GM23248 (cell line): ENCODE results near the gene ODF2. TPM values are rescaled to one million over a fixed set of nuclear protein-coding genes. Genes with fewer than 3 reads are reported as not detected.

Experiments used
- DNase-seq: peaks from one replicate; pipeline ENCODE4 v3.0.0-alpha.2; 2015
- H2AFZ ChIP-seq: fragments of 200-600 bp; sonication (generic); 2 replicates; pipeline ENCODE4 v1.6.1; 2016; ENCODE audit warnings: antibody characterized with exemption
- H3F3A ChIP-seq: fragments of 200-600 bp; sonication (generic); 2 replicates; pipeline ENCODE4 v1.6.1; 2016; ENCODE audit warnings: mild to moderate bottlenecking, antibody characterized with exemption, mixed run types; ENCODE audit not compliant: insufficient read depth
- H3K27ac ChIP-seq: fragments of 200-600 bp; sonication (generic); 2 replicates; pipeline ENCODE4 v1.5.1; 2016; ENCODE audit warnings: mild to moderate bottlenecking
- H3K27me3 ChIP-seq: fragments of 200-600 bp; sonication (generic); replicated peaks from 2 replicates; pipeline ENCODE4 v1.6.1; 2016; ENCODE audit warnings: mild to moderate bottlenecking; ENCODE audit not compliant: insufficient read depth
- H3K36me3 ChIP-seq: fragments of 200-600 bp; sonication (generic); 2 replicates; pipeline ENCODE4 v1.6.1; 2016; ENCODE audit warnings: low read depth, mild to moderate bottlenecking
- H3K4me1 ChIP-seq: fragments of 200-600 bp; sonication (generic); 2 replicates; pipeline ENCODE4 v1.6.1; 2016; ENCODE audit warnings: mild to moderate bottlenecking; ENCODE audit not compliant: insufficient read depth
- H3K4me2 ChIP-seq: fragments of 200-600 bp; sonication (generic); one replicate; pipeline ENCODE4 v1.6.1; 2016; ENCODE audit warnings: mild to moderate bottlenecking; ENCODE audit not compliant: unreplicated experiment
- H3K4me3 ChIP-seq: fragments of 200-600 bp; sonication (generic); 2 replicates; pipeline ENCODE4 v1.5.1; 2016; ENCODE audit warnings: mild to moderate bottlenecking
- H3K79me2 ChIP-seq: fragments of 200-600 bp; sonication (generic); 2 replicates; pipeline ENCODE4 v1.6.1; 2016; ENCODE audit warnings: mild to moderate bottlenecking; ENCODE audit not compliant: insufficient read depth
- H3K9ac ChIP-seq: fragments of 200-600 bp; sonication (generic); 2 replicates; pipeline ENCODE4 v1.6.1; 2016; ENCODE audit warnings: mild to moderate bottlenecking
- H3K9me2 ChIP-seq: fragments of 200-600 bp; sonication (generic); 2 replicates; pipeline ENCODE4 v1.6.1; 2016; ENCODE audit warnings: mixed run types, mild to moderate bottlenecking, moderate library complexity; ENCODE audit not compliant: insufficient read depth
- H3K9me3 ChIP-seq: fragments of 200-600 bp; sonication (generic); one replicate; pipeline ENCODE4 v1.6.1; 2017; ENCODE audit warnings: low read depth
- H4K20me1 ChIP-seq: fragments of 200-600 bp; sonication (generic); 2 replicates; pipeline ENCODE4 v1.6.0; 2016; ENCODE audit not compliant: insufficient read depth
- EZH2 ChIP-seq: fragments of 200-600 bp; sonication (generic); IDR thresholded peaks from 2 replicates; pipeline ENCODE4 v1.6.1; 2018; ENCODE audit warnings: antibody characterized with exemption, mild to moderate bottlenecking; ENCODE audit not compliant: insufficient read depth, poor library complexity, severe bottlenecking
- EZH2phosphoT487 ChIP-seq: fragments of 200-600 bp; sonication (generic); IDR thresholded peaks from 2 replicates; pipeline ENCODE4 v1.6.1; 2018; ENCODE audit warnings: antibody characterized with exemption, moderate library complexity, mild to moderate bottlenecking, low read depth; ENCODE audit not compliant: insufficient read depth
- WGBS, 2 experiments: methylation state at CpG; one replicate each; pipeline ENCODE4 v1.1.6; 2015 to 2017; ENCODE audit warnings: low lambda C conversion rate in 2 of 2, low coverage in 1 of 2; ENCODE audit errors: missing lambda C conversion rate in 2 of 2; 5-methylcytosine and 5-hydroxymethylcytosine counted together
- in situ Hi-C: fragments of 300-500 bp; cut with MboI; formaldehyde crosslinking; loops from 2 replicates; pipeline ENCODE4 v1.15.0; 2020
- polyA plus RNA-seq: library from polyadenylated mRNA; unstranded; fragments of >200 nt; fragmentation: Nextera tagmentation; extraction: Ambion mirVana; gene quantifications from 2 replicates; pipeline ENCODE4 v1.2.1, GENCODE V29; 2016
- total RNA-seq: library from RNA; depleted of rRNA; stranded (reverse); fragments of >200 nt; shearing (Covaris generic); gene quantifications from 2 replicates; pipeline ENCODE4 v1.2.3, GENCODE V29; 2014

The ODF2 gene
- total and polyA plus RNA-seq, 2 experiments from 2014 or later = 29.5 to 34.8 TPM

DNA sequence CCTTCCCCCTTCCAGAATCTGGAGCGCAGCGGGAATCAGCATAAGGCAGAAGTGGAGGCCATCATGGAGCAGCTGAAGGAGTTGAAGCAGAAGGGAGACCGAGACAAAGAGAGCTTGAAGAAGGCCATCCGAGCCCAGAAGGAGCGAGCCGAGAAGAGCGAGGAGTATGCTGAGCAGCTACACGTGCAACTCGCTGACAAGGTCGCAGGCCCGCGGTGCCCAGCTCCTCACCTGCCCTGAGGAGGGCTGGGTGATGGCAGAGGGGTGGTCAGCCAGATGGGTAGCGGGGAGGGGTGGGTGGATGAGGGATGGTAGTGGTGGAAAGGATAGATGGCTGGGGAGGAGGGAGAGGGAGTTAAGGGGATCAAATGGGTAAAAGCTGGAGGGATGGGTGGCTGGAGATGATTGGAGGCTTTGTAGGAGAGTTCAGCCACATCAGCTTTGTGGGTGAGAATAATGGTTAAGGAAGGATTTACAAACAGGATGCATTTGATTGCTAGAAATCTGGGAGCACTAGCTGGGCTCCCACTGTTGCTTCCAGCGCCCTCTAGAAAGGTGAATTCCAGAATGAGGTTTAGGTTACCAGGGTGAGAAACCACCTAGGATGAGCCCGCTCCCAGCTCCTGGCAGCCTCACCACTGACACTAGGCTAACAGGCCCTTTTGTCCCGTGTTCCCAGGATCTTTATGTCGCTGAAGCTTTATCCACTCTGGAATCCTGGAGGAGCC lies 29.0 kb downstream of the ODF2 start:
- H3K79me2 ChIP-seq = no peaks in the 10 kb centered on the region
- H3K9me2 ChIP-seq = no peaks in the 10 kb centered on the region
- H3K4me3 ChIP-seq = no peak overlapping the region
- no peak overlapping the region for H3K4me2 ChIP-seq
- H3K27ac ChIP-seq = no peak overlapping the region
- TF ChIP-seq EZH2 = no peak
- no peak for TF ChIP-seq EZH2phosphoT487
- WGBS, 2 experiments = 89 to 91% methylated on average over 16 to 17 of the region's 17 CpGs
- no peaks in the 10 kb centered on the region for H3K4me1 ChIP-seq
- H3K9me3 ChIP-seq = no peaks in the 10 kb centered on the region
- in situ Hi-C loops = no loop called here
- H3K9ac ChIP-seq = no peak overlapping the region
- no peaks in the 10 kb centered on the region for H3F3A ChIP-seq
- H3K27me3 ChIP-seq = no peaks in the 10 kb centered on the region
- DNase-seq = no peak
- H2AFZ ChIP-seq = no peak overlapping the region
- peaks cover 25% of the 10 kb centered on the region for H3K36me3 ChIP-seq
- no peaks in the 10 kb centered on the region for H4K20me1 ChIP-seq

- Histone ChIP-seq H3K27ac (no peak overlapping the region), H2AFZ (no peak overlapping the region), H3K36me3 (peaks cover 19% of the 10 kb centered on the region), H3K79me2 (no peaks in the 10 kb centered on the region), H3F3A (no peaks in the 10 kb centered on the region), H4K20me1 (no peaks in the 10 kb centered on the region), H3K9me3 (no peaks in the 10 kb centered on the region), H3K4me3 (no peak overlapping the region), H3K4me2 (no peak overlapping the region), H3K27me3 (no peaks in the 10 kb centered on the region), H3K9me2 (no peaks in the 10 kb centered on the region), H3K9ac (no peak overlapping the region), H3K4me1 (no peaks in the 10 kb centered on the region)
- in situ Hi-C loops = no loop called here
- 79 to 80% methylated on average over 7 of the region's 7 CpGs for WGBS, 2 experiments
- no peak for TF ChIP-seq EZH2
- no peak for TF ChIP-seq EZH2phosphoT487
- no peak for DNase-seq
Measured at GRCh38 chr9:128485414-128485855, 29.6 kb downstream of the ODF2 start.

DNA sequence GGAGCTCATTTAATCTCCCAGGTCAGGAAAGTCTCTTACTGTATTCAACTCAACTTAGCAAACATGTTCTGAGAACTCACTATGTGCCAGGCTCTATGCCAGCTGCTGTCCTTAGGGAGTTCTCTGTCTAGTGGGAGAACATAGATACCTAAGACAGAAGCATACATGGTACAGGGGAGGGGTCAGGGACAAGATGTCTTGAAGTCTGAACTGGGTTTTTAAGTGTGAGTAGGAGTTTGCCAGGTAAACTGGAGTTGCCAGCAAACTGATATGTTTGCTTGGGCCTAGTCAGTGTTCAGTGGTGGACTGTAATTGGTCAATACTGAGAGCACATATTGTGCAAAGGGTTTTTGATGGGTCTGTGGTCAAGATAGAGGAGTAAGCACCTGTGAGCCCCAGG lies 30.4 kb downstream of the ODF2 start:
- H3K9ac ChIP-seq = no peak overlapping the region
- in situ Hi-C loops = no loop called here
- H3K9me3 ChIP-seq = no peaks in the 10 kb centered on the region
- H3K4me1 ChIP-seq = no peaks in the 10 kb centered on the region
- H3F3A ChIP-seq = no peaks in the 10 kb centered on the region
- no peak overlapping the region for H3K4me3 ChIP-seq
- no peak overlapping the region for H3K4me2 ChIP-seq
- peaks cover 19% of the 10 kb centered on the region for H3K36me3 ChIP-seq
- no peak overlapping the region for H3K27ac ChIP-seq
- no peaks in the 10 kb centered on the region for H3K79me2 ChIP-seq
- TF ChIP-seq EZH2 (no peak), EZH2phosphoT487 (no peak)
- no peak overlapping the region for H2AFZ ChIP-seq
- no peaks in the 10 kb centered on the region for H3K27me3 ChIP-seq
- H3K9me2 ChIP-seq = no peaks in the 10 kb centered on the region
- no peaks in the 10 kb centered on the region for H4K20me1 ChIP-seq
- no peak for DNase-seq

DNA sequence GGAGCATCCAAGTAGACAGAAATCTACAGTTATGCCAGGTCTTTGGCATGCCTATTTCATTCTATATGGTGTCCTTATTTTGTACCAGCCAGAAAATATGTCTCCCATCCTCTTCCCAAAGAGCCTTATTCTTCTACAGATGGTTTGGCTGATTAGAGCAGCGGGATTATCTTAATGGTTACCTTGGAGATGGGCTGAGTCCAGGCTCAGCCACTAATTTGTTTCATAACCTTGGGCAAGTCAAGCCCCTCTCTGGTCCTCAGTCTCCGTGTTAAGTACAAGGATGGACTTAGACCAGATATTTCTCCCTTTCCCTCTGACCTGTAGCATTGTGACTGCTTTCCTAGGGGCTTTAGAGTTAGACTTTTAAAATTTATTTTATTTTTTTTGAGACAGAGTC lies 37.6 kb downstream of the ODF2 start:
- Histone ChIP-seq H3K9me2 (no peaks in the 10 kb centered on the region), H3K9me3 (no peaks in the 10 kb centered on the region), H3K27ac (no peak overlapping the region), H3K36me3 (peaks cover 29% of the 10 kb centered on the region), H3F3A (no peaks in the 10 kb centered on the region), H3K4me2 (no peak overlapping the region), H3K27me3 (no peaks in the 10 kb centered on the region), H2AFZ (no peak overlapping the region), H3K4me1 (no peaks in the 10 kb centered on the region), H3K79me2 (no peaks in the 10 kb centered on the region), H3K4me3 (no peak overlapping the region), H3K9ac (no peak overlapping the region), H4K20me1 (no peaks in the 10 kb centered on the region)
- no peak for TF ChIP-seq EZH2
- no peak for TF ChIP-seq EZH2phosphoT487
- no peak for DNase-seq
- WGBS, 2 experiments = 98 to 100% methylated on average over 2 of the region's 2 CpGs
- in situ Hi-C loops = no loop called here
